HG02852 (cell line): ENCODE data around the gene NEK4.
"Not testable (repeated sequence)": the region's sequence is repeated elsewhere in the genome, so short reads cannot be mapped to it uniquely, and the experiment has no call there.

Experiments used
- ATAC-seq: cut with Tn5 transposase; IDR thresholded peaks from one replicate; pipeline ENCODE4 v1.9.1; 2021; ENCODE audit warnings: mild to moderate bottlenecking, moderate library complexity; ENCODE audit not compliant: unreplicated experiment

NEK4 gene

GRCh38 chr3:52743152-52743551 is 27.6 kb downstream of the NEK4 start:
- no peak for ATAC-seq

GRCh38 chr3:52742418-52743041 is 28.2 kb downstream of the NEK4 start:
- ATAC-seq = no peak

- no peak for ATAC-seq
Measured at GRCh38 chr3:52739730-52740129, 31.0 kb downstream of the NEK4 start.

GRCh38 chr3:52733256-52733891 is 37.4 kb downstream of the NEK4 start:
- ATAC-seq = no peak

GRCh38 chr3:52731590-52731989 is 39.1 kb downstream of the NEK4 start:
- ATAC-seq = no peak

GRCh38 chr3:52730681-52731080 is 40.1 kb downstream of the NEK4 start:
- ATAC-seq = no peak

- not testable (repeated sequence) for ATAC-seq
Measured at GRCh38 chr3:52728753-52729152, 42.0 kb downstream of the NEK4 start.

GRCh38 chr3:52724511-52724910 is 46.2 kb downstream of the NEK4 start:
- ATAC-seq = no peak

GRCh38 chr3:52723935-52724334 is 46.8 kb downstream of the NEK4 start:
- no peak for ATAC-seq

- no peak for ATAC-seq
Measured at GRCh38 chr3:52722491-52722890, 48.2 kb downstream of the NEK4 start.

GRCh38 chr3:52721730-52722008 is 49.1 kb downstream of the NEK4 start:
- ATAC-seq = no peak

GRCh38 chr3:52721002-52721729 is 49.6 kb downstream of the NEK4 start:
- peak; percentile 84 for ATAC-seq

- ATAC-seq = no peak
Measured at GRCh38 chr3:52719618-52720017, 51.1 kb downstream of the NEK4 start.

- no peak for ATAC-seq
Measured at GRCh38 chr3:52715714-52716305, 54.9 kb downstream of the NEK4 start.

GRCh38 chr3:52714335-52715302 is 56.1 kb downstream of the NEK4 start:
- no peak for ATAC-seq

- no peak for ATAC-seq
Measured at GRCh38 chr3:52712291-52713212, 58.2 kb downstream of the NEK4 start.

- no peak for ATAC-seq
Measured at GRCh38 chr3:52710512-52710911, 60.2 kb downstream of the NEK4 start.

- ATAC-seq = no peak
Measured at GRCh38 chr3:52707585-52707984, 63.2 kb downstream of the NEK4 start.
